ENCODE results near the gene RBPJL.
A peak's percentile ranks its signal among the peaks of the same experiment; 100 is the strongest.

Gene RBPJL

DNA sequence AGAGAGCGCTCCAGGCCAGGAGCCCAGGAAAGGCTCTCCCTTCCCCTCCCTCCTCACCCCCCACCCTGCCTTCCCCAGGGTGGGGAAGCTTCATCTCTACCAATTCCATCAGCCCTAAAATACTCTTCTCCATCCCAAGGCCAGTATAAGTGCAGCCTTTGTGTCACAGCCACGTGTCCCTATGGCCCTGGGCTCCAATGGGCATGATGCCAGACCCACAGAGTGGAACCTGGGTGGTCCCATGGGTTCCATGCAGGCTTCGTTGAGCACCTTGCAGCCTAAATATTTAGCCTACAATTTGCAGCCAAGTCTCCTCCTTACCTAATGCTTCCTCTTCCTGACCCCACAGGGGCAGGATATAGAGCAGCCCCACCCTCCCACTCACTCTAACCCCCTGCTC is 2.4 kb downstream of the RBPJL start:
- Histone ChIP-seq H3K27me3 (ENCODE audit: control insufficient read depth, insufficient read depth, low read length) (peaks cover 66% of the 10 kb centered on the region), H3K9ac (ENCODE audit: low read depth, low read length) (no peak overlapping the region), H3K4me1 (ENCODE audit: control insufficient read depth, insufficient read depth, low read length) (no peaks in the 10 kb centered on the region), H3K9me3 (replicated peaks; ENCODE audit: low read length) (no peaks in the 10 kb centered on the region), H3K4me3 (ENCODE audit: low read length) (no peak overlapping the region), H3K36me3 (ENCODE audit: insufficient read depth, low read length) (no peaks in the 10 kb centered on the region), H3K4me2 (ENCODE audit: low read length) (no peak overlapping the region)

DNA sequence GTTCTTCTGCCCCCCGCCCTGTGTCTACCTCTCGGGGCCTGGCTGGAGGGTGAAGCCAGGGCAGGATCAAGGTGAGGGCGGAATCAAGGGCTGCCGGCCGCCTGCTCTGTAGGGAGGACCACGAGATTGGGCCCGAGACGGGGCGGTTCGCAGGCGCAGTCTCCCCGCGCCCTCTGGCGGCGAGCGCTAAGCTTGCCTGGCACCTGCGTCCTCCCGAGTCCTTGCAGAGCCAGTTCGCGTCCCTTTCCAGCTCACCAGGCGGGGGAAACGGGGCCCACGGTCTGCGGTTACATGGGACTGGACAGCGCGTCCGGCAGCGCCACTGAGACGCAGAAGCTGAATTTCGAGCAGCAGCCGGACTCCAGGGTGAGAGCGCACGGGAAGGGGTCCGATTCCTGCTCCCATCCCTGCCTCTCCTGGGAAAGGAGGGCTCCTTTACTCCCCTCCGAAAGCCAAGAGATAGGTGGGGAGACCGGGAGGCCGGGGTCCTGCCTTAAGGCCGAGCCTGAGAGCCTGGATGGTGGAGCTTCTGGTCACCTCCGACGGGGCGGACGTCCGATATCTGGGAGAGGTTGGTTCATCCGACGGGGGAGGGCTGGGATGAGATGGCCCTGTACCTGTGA is 5.1 kb downstream of the RBPJL start:
- Histone ChIP-seq H3K9ac (ENCODE audit: low read depth, low read length) (no peak overlapping the region), H3K4me3 (ENCODE audit: low read length) (no peak overlapping the region), H3K36me3 (ENCODE audit: insufficient read depth, low read length) (no peaks in the 10 kb centered on the region)

GRCh38 chr20:45312241-45312640 is 5.6 kb downstream of the RBPJL start:
- Histone ChIP-seq H3K9ac (ENCODE audit: low read depth, low read length) (no peak overlapping the region), H3K9me3 (replicated peaks; ENCODE audit: low read length) (no peaks in the 10 kb centered on the region), H3K27me3 (ENCODE audit: control insufficient read depth, insufficient read depth, low read length) (peaks cover 65% of the 10 kb centered on the region), H3K4me2 (ENCODE audit: low read length) (no peak overlapping the region), H3K4me3 (ENCODE audit: low read length) (no peak overlapping the region), H3K4me1 (ENCODE audit: control insufficient read depth, insufficient read depth, low read length) (no peaks in the 10 kb centered on the region), H3K36me3 (ENCODE audit: insufficient read depth, low read length) (no peaks in the 10 kb centered on the region)

More for the DNA sequence above, 5.1 kb downstream of the RBPJL start:
- H3K4me2 ChIP-seq (ENCODE audit: low read length) = peak overlapping the region; percentile 53
- H3K4me1 ChIP-seq (ENCODE audit: control insufficient read depth, insufficient read depth, low read length) = no peaks in the 10 kb centered on the region
- H3K27me3 ChIP-seq (ENCODE audit: control insufficient read depth, insufficient read depth, low read length) = peaks cover 65% of the 10 kb centered on the region
- no peaks in the 10 kb centered on the region for H3K9me3 ChIP-seq (replicated peaks; ENCODE audit: low read length)

GRCh38 chr20:45313065-45313695 is 6.5 kb downstream of the RBPJL start:
- H3K27me3 ChIP-seq (ENCODE audit: control insufficient read depth, insufficient read depth, low read length) = peaks cover 65% of the 10 kb centered on the region
- no peaks in the 10 kb centered on the region for H3K9me3 ChIP-seq (replicated peaks; ENCODE audit: low read length)
- no peaks in the 10 kb centered on the region for H3K36me3 ChIP-seq (ENCODE audit: insufficient read depth, low read length)
- no peak overlapping the region for H3K4me2 ChIP-seq (ENCODE audit: low read length)
- no peak overlapping the region for H3K9ac ChIP-seq (ENCODE audit: low read depth, low read length)
- no peaks in the 10 kb centered on the region for H3K4me1 ChIP-seq (ENCODE audit: control insufficient read depth, insufficient read depth, low read length)
- H3K4me3 ChIP-seq (ENCODE audit: low read length) = no peak overlapping the region

- no peaks in the 10 kb centered on the region for H3K9me3 ChIP-seq (replicated peaks; ENCODE audit: low read length)
- H3K4me3 ChIP-seq (ENCODE audit: low read length) = no peak overlapping the region
- H3K4me2 ChIP-seq (ENCODE audit: low read length) = no peak overlapping the region
- peaks cover 64% of the 10 kb centered on the region for H3K27me3 ChIP-seq (ENCODE audit: control insufficient read depth, insufficient read depth, low read length)
- H3K4me1 ChIP-seq (ENCODE audit: control insufficient read depth, insufficient read depth, low read length) = no peaks in the 10 kb centered on the region
- no peaks in the 10 kb centered on the region for H3K36me3 ChIP-seq (ENCODE audit: insufficient read depth, low read length)
- no peak overlapping the region for H3K9ac ChIP-seq (ENCODE audit: low read depth, low read length)
Observed at GRCh38 chr20:45313943-45314342, 7.3 kb downstream of the RBPJL start.

- Histone ChIP-seq H3K9me3 (replicated peaks; ENCODE audit: low read length) (no peaks in the 10 kb centered on the region), H3K9ac (ENCODE audit: low read depth, low read length) (no peak overlapping the region), H3K4me2 (ENCODE audit: low read length) (no peak overlapping the region), H3K36me3 (ENCODE audit: insufficient read depth, low read length) (no peaks in the 10 kb centered on the region), H3K27me3 (ENCODE audit: control insufficient read depth, insufficient read depth, low read length) (peaks cover 56% of the 10 kb centered on the region), H3K4me3 (ENCODE audit: low read length) (no peak overlapping the region), H3K4me1 (ENCODE audit: control insufficient read depth, insufficient read depth, low read length) (no peaks in the 10 kb centered on the region)
Observed at GRCh38 chr20:45315672-45316071, 9.0 kb downstream of the RBPJL start.

DNA sequence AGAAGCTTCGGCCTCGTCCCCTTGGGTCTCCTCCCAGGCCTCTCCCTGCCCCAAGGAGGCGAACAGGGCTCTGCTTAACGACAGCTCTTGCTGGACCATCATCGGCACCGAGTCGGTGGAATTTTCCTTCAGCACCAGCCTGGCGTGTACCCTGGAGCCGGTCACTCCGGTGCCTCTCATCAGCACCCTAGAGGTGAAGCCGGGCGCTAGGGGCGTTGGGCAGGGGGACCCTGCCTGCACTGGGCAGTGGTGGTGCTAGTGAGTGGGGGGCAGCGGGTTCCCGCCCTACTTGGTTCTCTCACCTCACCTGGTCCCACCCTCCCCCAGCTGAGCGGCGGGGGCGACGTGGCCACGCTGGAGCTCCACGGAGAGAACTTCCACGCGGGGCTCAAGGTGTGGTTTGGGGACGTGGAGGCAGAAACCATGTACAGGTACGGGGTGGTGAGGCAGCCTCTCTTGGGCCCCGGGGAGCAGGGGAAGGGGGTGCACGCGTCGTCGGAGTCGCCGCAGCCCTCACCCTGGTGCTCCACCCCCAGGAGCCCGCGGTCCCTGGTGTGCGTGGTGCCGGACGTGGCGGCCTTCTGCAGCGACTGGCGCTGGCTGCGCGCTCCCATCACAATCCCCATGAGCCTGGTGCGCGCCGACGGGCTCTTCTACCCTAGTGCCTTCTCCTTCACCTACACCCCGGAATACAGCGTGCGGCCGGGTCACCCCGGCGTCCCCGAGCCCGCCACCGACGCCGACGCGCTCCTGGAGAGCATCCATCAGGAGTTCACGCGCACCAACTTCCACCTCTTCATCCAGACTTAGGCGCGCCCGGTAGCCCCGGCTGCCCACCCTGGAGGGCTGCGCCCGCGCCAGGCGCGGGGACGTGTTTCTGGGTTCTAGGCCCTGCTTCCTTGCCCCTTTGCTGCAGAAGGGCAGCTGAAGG is 9.8 kb downstream of the RBPJL start:
- Histone ChIP-seq H3K4me3 (ENCODE audit: low read length) (no peak overlapping the region), H3K9ac (ENCODE audit: low read depth, low read length) (no peak overlapping the region), H3K4me1 (ENCODE audit: control insufficient read depth, insufficient read depth, low read length) (no peaks in the 10 kb centered on the region), H3K9me3 (replicated peaks; ENCODE audit: low read length) (no peaks in the 10 kb centered on the region), H3K27me3 (ENCODE audit: control insufficient read depth, insufficient read depth, low read length) (peaks cover 56% of the 10 kb centered on the region), H3K4me2 (ENCODE audit: low read length) (no peak overlapping the region), H3K36me3 (ENCODE audit: insufficient read depth, low read length) (no peaks in the 10 kb centered on the region)

- H3K4me3 ChIP-seq (ENCODE audit: low read length) = no peak overlapping the region
- no peaks in the 10 kb centered on the region for H3K9me3 ChIP-seq (replicated peaks; ENCODE audit: low read length)
- peaks cover 52% of the 10 kb centered on the region for H3K27me3 ChIP-seq (ENCODE audit: control insufficient read depth, insufficient read depth, low read length)
Observed at GRCh38 chr20:45317826-45318225, 11.2 kb downstream of the RBPJL start.

DNA sequence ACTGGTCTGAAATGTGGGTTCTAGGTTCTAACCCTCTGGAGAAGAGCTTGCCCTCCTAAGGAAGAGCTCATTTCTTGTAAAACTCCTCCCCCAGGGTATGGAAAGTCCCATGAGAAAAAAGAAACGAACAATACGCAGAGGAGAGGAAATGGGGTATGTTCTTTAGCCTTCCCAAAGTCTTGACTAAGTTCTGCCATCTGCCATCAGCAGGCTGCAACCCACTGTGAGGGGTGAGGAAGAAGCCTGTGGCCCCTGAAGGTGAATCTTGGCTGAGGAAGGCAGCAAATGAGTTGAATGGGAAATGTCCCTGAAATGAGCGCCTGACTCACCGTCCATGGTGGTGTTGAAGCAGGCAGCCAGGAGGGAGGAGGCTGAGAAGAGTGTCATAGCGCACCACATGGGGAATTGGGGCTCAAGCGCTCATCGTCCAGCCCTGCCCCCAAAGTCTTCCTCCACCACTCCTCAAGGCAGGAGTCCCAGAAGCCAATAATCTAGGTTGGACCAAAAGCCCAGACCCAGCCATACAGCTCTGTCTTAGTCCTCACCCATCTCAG is 11.8 kb downstream of the RBPJL start:
- peaks cover 47% of the 10 kb centered on the region for H3K27me3 ChIP-seq (ENCODE audit: control insufficient read depth, insufficient read depth, low read length)
- no peak overlapping the region for H3K4me2 ChIP-seq (ENCODE audit: low read length)
- no peaks in the 10 kb centered on the region for H3K36me3 ChIP-seq (ENCODE audit: insufficient read depth, low read length)
- no peaks in the 10 kb centered on the region for H3K9me3 ChIP-seq (replicated peaks; ENCODE audit: low read length)
- H3K9ac ChIP-seq (ENCODE audit: low read depth, low read length) = no peak overlapping the region
- H3K4me3 ChIP-seq (ENCODE audit: low read length) = no peak overlapping the region
- no peaks in the 10 kb centered on the region for H3K4me1 ChIP-seq (ENCODE audit: control insufficient read depth, insufficient read depth, low read length)

More at GRCh38 chr20:45317826-45318225, 11.2 kb downstream of the RBPJL start:
- Histone ChIP-seq H3K4me2 (ENCODE audit: low read length) (no peak overlapping the region), H3K4me1 (ENCODE audit: control insufficient read depth, insufficient read depth, low read length) (no peaks in the 10 kb centered on the region), H3K9ac (ENCODE audit: low read depth, low read length) (no peak overlapping the region), H3K36me3 (ENCODE audit: insufficient read depth, low read length) (no peaks in the 10 kb centered on the region)

- no peaks in the 10 kb centered on the region for H3K4me1 ChIP-seq (ENCODE audit: control insufficient read depth, insufficient read depth, low read length)
- no peaks in the 10 kb centered on the region for H3K9me3 ChIP-seq (replicated peaks; ENCODE audit: low read length)
- H3K4me2 ChIP-seq (ENCODE audit: low read length) = no peak overlapping the region
- no peak overlapping the region for H3K4me3 ChIP-seq (ENCODE audit: low read length)
- no peaks in the 10 kb centered on the region for H3K36me3 ChIP-seq (ENCODE audit: insufficient read depth, low read length)
- no peak overlapping the region for H3K9ac ChIP-seq (ENCODE audit: low read depth, low read length)
- H3K27me3 ChIP-seq (ENCODE audit: control insufficient read depth, insufficient read depth, low read length) = peaks cover 42% of the 10 kb centered on the region
Observed at GRCh38 chr20:45318948-45319347, 12.3 kb downstream of the RBPJL start.

- Histone ChIP-seq H3K9me3 (replicated peaks; ENCODE audit: low read length) (no peaks in the 10 kb centered on the region), H3K36me3 (ENCODE audit: insufficient read depth, low read length) (peaks cover 20% of the 10 kb centered on the region), H3K4me2 (ENCODE audit: low read length) (no peak overlapping the region), H3K4me1 (ENCODE audit: control insufficient read depth, insufficient read depth, low read length) (no peaks in the 10 kb centered on the region), H3K4me3 (ENCODE audit: low read length) (no peak overlapping the region), H3K27me3 (ENCODE audit: control insufficient read depth, insufficient read depth, low read length) (peaks cover 26% of the 10 kb centered on the region), H3K9ac (ENCODE audit: low read depth, low read length) (no peak overlapping the region)
Observed at GRCh38 chr20:45320948-45321595, 14.4 kb downstream of the RBPJL start.

All from skeletal muscle satellite cell (primary cell).